Coronary artery (tissue), 2 donors: ENCODE measurements around the gene ARFRP1.
"Not testable (repeated sequence)": the region's sequence is repeated elsewhere in the genome, so short reads cannot be mapped to it uniquely, and the experiment has no call there.

Experiments
- DNase-seq: peaks from one replicate; pipeline ENCODE4 v3.0.0-alpha.2; 2017; ENCODE audit warnings: low spot score
- H3K27ac ChIP-seq, 2 donors: fragments of 200-600 bp; sonication (generic); one replicate each; pipeline ENCODE4 v1.5.1; 2016 to 2019
- H3K4me3 ChIP-seq: fragments of 200-600 bp; sonication (generic); 2 replicates; pipeline ENCODE4 v1.5.1; 2016; ENCODE audit warnings: mild to moderate bottlenecking, moderate library complexity
- CTCF ChIP-seq: fragments of 200-600 bp; sonication (generic); IDR thresholded peaks from one replicate; pipeline ENCODE4 v1.5.1; 2019; ENCODE audit warnings: antibody characterized with exemption

The ARFRP1 gene

DNA sequence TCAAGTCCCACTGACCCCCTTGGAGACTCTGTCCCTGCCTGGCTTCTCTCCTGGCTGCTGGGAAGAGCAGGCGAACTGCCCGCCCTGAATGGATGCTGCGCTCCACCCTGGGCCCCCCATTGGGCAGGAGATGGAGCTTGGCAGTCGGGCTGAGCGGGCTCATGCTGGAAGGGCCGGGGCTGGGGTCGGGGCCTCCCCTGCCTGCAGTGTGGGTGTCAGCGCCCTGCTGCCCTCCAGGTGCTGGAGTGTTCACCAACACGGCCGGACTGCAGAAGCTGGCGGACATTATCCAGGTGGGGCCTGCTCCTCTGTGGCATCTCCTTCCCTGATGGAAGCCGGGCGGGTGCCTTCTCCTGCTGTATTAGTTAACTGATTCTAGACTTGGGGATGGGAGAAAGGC, 27.3 kb downstream of the ARFRP1 start:
- no peak for TF ChIP-seq CTCF
- DNase-seq: no peak
- Histone ChIP-seq H3K27ac (peak overlapping the region in 1 of 2 donors; percentile 91), H3K4me3 (no peak overlapping the region)

DNA sequence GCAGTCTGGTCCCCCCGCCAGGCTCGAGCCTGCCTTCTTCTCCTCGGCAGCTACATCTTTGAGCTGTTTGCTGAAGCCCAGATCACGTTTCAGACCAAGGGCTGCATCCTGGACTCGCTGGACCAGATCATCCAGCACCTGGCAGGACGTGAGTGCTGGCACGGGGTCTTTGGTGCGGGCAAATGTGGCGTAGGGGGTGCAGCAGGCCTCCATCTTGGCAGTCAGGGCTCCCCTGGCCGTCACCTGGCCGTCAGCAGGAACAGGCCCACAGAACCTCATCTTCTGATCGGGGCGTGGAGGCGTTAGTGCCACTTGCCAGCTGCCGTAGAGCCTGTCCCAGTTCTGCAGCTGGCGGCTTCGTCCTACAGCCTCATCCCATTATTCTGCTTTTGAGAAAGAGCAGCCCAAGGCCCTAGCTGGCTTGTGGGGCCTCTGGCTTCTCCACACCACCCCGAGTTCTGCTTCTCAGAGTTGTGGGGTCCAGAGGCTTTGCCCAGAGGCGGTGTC, 27.9 kb downstream of the ARFRP1 start:
- Histone ChIP-seq H3K27ac (no peak overlapping the region), H3K4me3 (no peak overlapping the region)
- DNase-seq: no peak
- no peak for TF ChIP-seq CTCF

GRCh38 chr20:63678667-63679465, 28.9 kb downstream of the ARFRP1 start:
- no peak for DNase-seq
- Histone ChIP-seq H3K4me3 (no peak overlapping the region), H3K27ac (no peak overlapping the region)
- TF ChIP-seq CTCF: no peak

DNA sequence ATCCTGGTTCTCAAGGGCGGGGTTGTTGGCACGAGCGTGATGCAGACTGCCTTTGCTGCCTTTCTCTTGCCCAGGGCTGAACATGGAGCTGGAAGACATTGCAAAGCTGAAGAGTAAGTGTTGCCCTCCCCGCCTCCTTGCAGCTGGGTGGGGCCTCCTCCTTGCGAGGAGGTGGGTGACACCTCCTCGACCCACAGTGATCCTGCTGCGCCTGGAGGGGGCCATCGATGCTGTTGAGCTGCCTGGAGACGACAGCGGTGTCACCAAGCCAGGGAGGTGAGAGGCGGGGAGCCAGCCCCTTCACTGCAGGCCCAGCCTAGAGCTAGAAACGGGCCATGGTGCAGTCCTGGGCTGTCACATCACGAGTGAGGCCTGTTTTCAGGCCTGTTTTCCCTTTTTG, 29.7 kb downstream of the ARFRP1 start:
- no peak for TF ChIP-seq CTCF
- DNase-seq: no peak
- Histone ChIP-seq H3K4me3 (no peak overlapping the region), H3K27ac (no peak overlapping the region)

DNA sequence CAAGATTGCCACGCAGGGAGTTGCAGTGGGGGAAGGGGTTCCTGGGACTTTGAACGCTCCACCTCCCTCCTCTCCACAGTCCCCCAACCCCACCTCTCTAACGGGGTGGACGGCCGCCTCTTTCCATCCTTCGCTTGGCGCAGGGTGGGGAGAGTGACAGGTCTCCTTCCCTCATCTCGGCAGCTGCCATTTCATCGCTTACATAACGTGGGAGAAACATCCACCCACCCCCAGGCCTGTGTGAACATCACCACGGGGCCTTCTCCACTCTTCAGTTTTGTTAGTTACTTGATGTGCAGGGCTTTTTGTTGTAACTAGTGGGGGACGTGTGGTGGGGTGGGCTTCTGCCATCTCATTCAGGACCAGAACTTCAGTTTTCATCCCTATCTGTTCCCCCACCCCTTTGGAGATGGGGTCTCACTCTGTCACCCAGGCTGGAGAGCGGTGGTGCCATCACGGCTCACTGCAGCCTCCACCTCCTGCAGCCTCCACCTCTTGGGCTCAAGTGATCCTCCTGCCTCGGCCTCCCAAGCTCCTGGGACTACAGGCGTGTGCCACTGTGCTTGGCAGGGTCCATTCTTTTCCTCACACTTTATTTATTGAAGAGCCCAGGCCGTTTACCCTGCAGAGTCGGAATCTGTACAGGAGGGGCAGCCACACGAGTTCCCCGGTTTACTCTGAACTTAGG, 32.0 kb downstream of the ARFRP1 start:
- Histone ChIP-seq H3K4me3 (no peak overlapping the region), H3K27ac (no peak overlapping the region)
- TF ChIP-seq CTCF: no peak
- no peak for DNase-seq

- no peak for TF ChIP-seq CTCF
- no peak for DNase-seq
- Histone ChIP-seq H3K27ac (no peak overlapping the region), H3K4me3 (no peak overlapping the region)
These were observed 33.8 kb downstream of the ARFRP1 start for GRCh38 chr20:63673951-63674350.

- H3K4me3 ChIP-seq: no peak overlapping the region
These were observed 35.1 kb downstream of the ARFRP1 start for GRCh38 chr20:63672666-63673065.

GRCh38 chr20:63671695-63672094, 36.1 kb downstream of the ARFRP1 start:
- not testable (repeated sequence) for DNase-seq, H3K4me3 ChIP-seq, H3K27ac ChIP-seq

More at GRCh38 chr20:63672666-63673065, 35.1 kb downstream of the ARFRP1 start:
- no peak for DNase-seq
- TF ChIP-seq CTCF: no peak
- H3K27ac ChIP-seq: no peak overlapping the region
